HCT116 (cell line): ENCODE results near the gene RPL28.

Experiments used
- CTCF ChIP-seq, 3 experiments: fragments of 200-600 bp in 1 of 3; sonication (generic) in 1 of 3; IDR thresholded peaks in 2 of 3; conservative IDR thresholded peaks in 1 of 3; 2 replicates each; pipeline ENCODE4 v1.5.1; 2012 to 2017; ENCODE audit warnings: low read depth in 2 of 3, low read length in 2 of 3, antibody characterized with exemption in 1 of 3, borderline replicate concordance in 1 of 3, control low read depth in 1 of 3, mild to moderate bottlenecking in 1 of 3, mixed read lengths in 1 of 3, mixed run types in 1 of 3, moderate library complexity in 1 of 3; ENCODE audit not compliant: insufficient read depth in 1 of 3
- EZH2 ChIP-seq: fragments of 200-600 bp; sonication (generic); IDR thresholded peaks from 2 replicates; pipeline ENCODE4 v1.6.1; 2017; ENCODE audit warnings: antibody characterized with exemption, mixed run types
- EZH2phosphoT487 ChIP-seq: fragments of 200-600 bp; IDR thresholded peaks from 2 replicates; pipeline ENCODE4 v1.6.1; 2018; ENCODE audit warnings: antibody characterized with exemption, borderline replicate concordance
- FOSL1 ChIP-seq: IDR thresholded peaks from 2 replicates; pipeline ENCODE4 v1.6.1; 2012; ENCODE audit warnings: low read depth
- MAX ChIP-seq: IDR thresholded peaks from 2 replicates; pipeline ENCODE4 v1.6.1; 2012
- POLR2A ChIP-seq: IDR thresholded peaks from 2 replicates; pipeline ENCODE4 v1.7.0; 2011; ENCODE audit warnings: borderline replicate concordance; ENCODE audit not compliant: insufficient read depth, insufficient read length; ENCODE audit errors: extremely low read depth
- POLR2AphosphoS5 ChIP-seq: IDR thresholded peaks from 2 replicates; pipeline ENCODE4 v1.6.1; 2011; ENCODE audit warnings: mild to moderate bottlenecking, low read depth, low read length, moderate library complexity
- RAD21 ChIP-seq: IDR thresholded peaks from 2 replicates; pipeline ENCODE4 v1.6.1; 2012; ENCODE audit warnings: low read depth, mild to moderate bottlenecking
- REST ChIP-seq: IDR thresholded peaks from 2 replicates; pipeline ENCODE4 v1.6.1; 2012; ENCODE audit warnings: low read depth
- SP1 ChIP-seq: IDR thresholded peaks from 2 replicates; pipeline ENCODE4 v1.6.1; 2012; ENCODE audit warnings: low read depth
- ZBTB33 ChIP-seq: IDR thresholded peaks from 2 replicates; pipeline ENCODE4 v1.6.1; 2011; ENCODE audit warnings: mild to moderate bottlenecking, low read length, moderate library complexity; ENCODE audit not compliant: insufficient replicate concordance; ENCODE audit errors: extremely low read depth
- ZFX ChIP-seq: fragments of 450-650 bp; IDR thresholded peaks from 2 replicates; pipeline ENCODE4 v1.6.1; 2017
- ZNF274 ChIP-seq: fragments of 200-500 bp; sonication (Bioruptor generic); IDR thresholded peaks from 2 replicates; pipeline ENCODE4 v1.6.1; 2014; ENCODE audit warnings: mild to moderate bottlenecking, low read depth, low read length, inconsistent platforms

GRCh38 chr19:55436847-55437246 lies 51.1 kb downstream of the RPL28 start:
- TF ChIP-seq CTCF (IDR thresholded peaks at IDR 0.05 in 2 of 3, conservative IDR thresholded peaks at IDR 0.05 in 1 of 3; ENCODE audit: borderline replicate concordance in 1 of 3, insufficient read depth in 1 of 3, low read depth in 2 of 3, low read length in 2 of 3): no peak
- no peak for TF ChIP-seq EZH2phosphoT487
- TF ChIP-seq REST: no peak
- no peak for TF ChIP-seq ZBTB33
- TF ChIP-seq ZFX: no peak
- TF ChIP-seq ZNF274: no peak
- TF ChIP-seq POLR2A: no peak
- TF ChIP-seq EZH2: no peak
- TF ChIP-seq SP1: no peak
- TF ChIP-seq POLR2AphosphoS5: no peak
- TF ChIP-seq FOSL1: no peak
- TF ChIP-seq MAX: no peak
- no peak for TF ChIP-seq RAD21
